K562 (cell line): Measurements from ENCODE around the gene SOAT1. TPM values are rescaled to one million over a fixed set of nuclear protein-coding genes. Genes with fewer than 3 reads are reported as not detected.

ENCODE experiments used
- AFF1 ChIP-seq, 2 experiments: fragments of 450-650 bp; IDR thresholded peaks; 2 replicates each; pipeline ENCODE4 v1.6.1; 2018; ENCODE audit warnings: mild to moderate bottlenecking in 2 of 2, low read depth in 1 of 2; ENCODE audit not compliant: partially characterized antibody in 2 of 2
- CEBPZ ChIP-seq: fragments of 150-350 bp; IDR thresholded peaks from 2 replicates; pipeline ENCODE4 v1.6.1; 2014; ENCODE audit warnings: low read depth, mild to moderate bottlenecking, low read length, borderline replicate concordance
- FIP1L1 ChIP-seq: fragments of 200-400 bp; formaldehyde crosslinking; IDR thresholded peaks from 2 replicates; pipeline ENCODE4 v1.6.1; 2018; ENCODE audit warnings: mild to moderate bottlenecking, low read depth, low read length; ENCODE audit not compliant: poor library complexity, severe bottlenecking
- GTF3C2 ChIP-seq: IDR thresholded peaks from 3 replicates; pipeline ENCODE4 v1.6.1; 2011; ENCODE audit warnings: borderline replicate concordance, mild to moderate bottlenecking, moderate library complexity; ENCODE audit not compliant: insufficient read length; ENCODE audit errors: extremely low read depth
- HLTF ChIP-seq: fragments of 450-650 bp; IDR thresholded peaks from 2 replicates; pipeline ENCODE4 v1.6.1; 2016
- KLF10 ChIP-seq: fragments of 250-450 bp; sonication (Bioruptor Pico); IDR thresholded peaks from 2 replicates; pipeline ENCODE4 v1.6.1; 2021; ENCODE audit warnings: matching md5 sums
- MEF2D ChIP-seq: conservative IDR thresholded peaks from 2 replicates; pipeline ENCODE4 v1.6.1; 2016; ENCODE audit warnings: low read depth, missing genetic modification characterization, missing compliant biosample characterization
- MNT ChIP-seq, 2 experiments: fragments of 450-650 bp; conservative IDR thresholded peaks; 2 replicates each; pipeline ENCODE4 v1.6.1; 2017; ENCODE audit warnings: mild to moderate bottlenecking in 2 of 2, moderate library complexity in 2 of 2
- YY1 ChIP-seq, 3 experiments: IDR thresholded peaks; 2 replicates each; pipeline ENCODE4 v1.6.1; 2011; ENCODE audit warnings: low read length in 2 of 3, mild to moderate bottlenecking in 2 of 3, moderate library complexity in 2 of 3, borderline replicate concordance in 1 of 3, control low read depth in 1 of 3, low read depth in 1 of 3; ENCODE audit not compliant: insufficient read depth in 3 of 3, insufficient replicate concordance in 2 of 3, control insufficient read depth in 1 of 3, insufficient read length in 1 of 3; ENCODE audit errors: extremely low read depth in 1 of 3
- ZFX ChIP-seq: sonication (generic); formaldehyde crosslinking; IDR thresholded peaks from 2 replicates; pipeline ENCODE4 v1.8.0; 2022; ENCODE audit warnings: mild to moderate bottlenecking, missing genetic modification reagents, moderate library complexity
- ZNF232 ChIP-seq: sonication (generic); formaldehyde crosslinking; IDR thresholded peaks from 2 replicates; pipeline ENCODE4 v1.8.0; 2022; ENCODE audit warnings: mild to moderate bottlenecking, missing genetic modification reagents
- ZNF584 ChIP-seq: fragments of 200-800 bp; sonication (Bioruptor generic); IDR thresholded peaks from 2 replicates; pipeline ENCODE4 v1.6.1; 2016; ENCODE audit warnings: low read depth, mild to moderate bottlenecking, missing genetic modification characterization, missing compliant biosample characterization
- polyA plus RNA-seq, 8 experiments: library from polyadenylated mRNA; depleted of rRNA in 4 of 8; stranded (reverse) in 5 of 8; unstranded in 3 of 8; fragments of >200 nt; fragmentation: Nextera tagmentation in 2 of 8; fragmentation: Illumina TruSeq in 1 of 8; extraction: Ambion mirVana in 2 of 8; extraction: Trizol in 1 of 8; gene quantifications; 2 replicates each; pipeline versions ENCODE4 v1.2.1 to v1.2.3, GENCODE V29; 2011 to 2014; ENCODE audit warnings: inconsistent platforms in 1 of 8, missing spikeins in 1 of 8
- total RNA-seq, 7 experiments: library from RNA; depleted of rRNA in 6 of 7; stranded (reverse); fragments of >200 nt in 6 of 7; fragmentation: Illumina TruSeq in 2 of 7; extraction: Trizol in 2 of 7; gene quantifications; 2 replicates each; pipeline versions ENCODE4 v1.2.1 to v1.2.3, GENCODE V29; 2011 to 2021; ENCODE audit warnings: low replicate concordance in 1 of 7

The SOAT1 gene
- total and polyA plus RNA-seq, 9 of the 15 experiments (the other 6 are each of a cell fraction or from before 2014, with no cell fraction given), result 5.5 to 29.1 (median 17.3) TPM

- TF ChIP-seq CEBPZ (0 out of 2 replicates have a peak, but pooled peaks have one; percentile 14), ZNF584 (CRISPR knock-in tag) (no peak; the same call in none of the 2 replicates), MEF2D (tag) (peak; percentile 11; the same call in 1 of the 2 replicates), GTF3C2 (no peak), FIP1L1 (peak; percentile 48), AFF1 (IDR thresholded peaks at IDR 0.05; ENCODE audit: low read depth in 1 of 2, partially characterized antibody in 2 of 2) (peak in 1 of 2 experiments; percentile 39), HLTF (peak; percentile 88; the same call in 1 of the 2 replicates), KLF10 (no peak), ZFX (CRISPR knock-in tag) (peak; percentile 51; the same call in 1 of the 2 replicates), ZNF232 (CRISPR knock-in tag) (no peak), YY1 (IDR thresholded peaks at IDR 0.05; ENCODE audit: borderline replicate concordance in 1 of 3, control insufficient read depth in 1 of 3, extremely low read depth in 1 of 3, insufficient read depth in 3 of 3, insufficient read length in 1 of 3, insufficient replicate concordance in 2 of 3, low read depth in 1 of 3, low read length in 2 of 3) (peak in 2 of 3 experiments; percentile 51 to 79), MNT (conservative IDR thresholded peaks at IDR 0.05) (peak; percentile 83 to 93)
These were observed 71.9 kb downstream of the SOAT1 start, which contains the start of gene AXDND1 (continued) for GRCh38 chr1:179365342-179366092.
